Midbrain (tissue), 1 donor: ENCODE data around the gene SPOCK1.

ENCODE experiments used
- DNase-seq: peaks from one replicate; lab custom pipeline; 2025; lab: John Stamatoyannopoulos, UW

Gene SPOCK1

DNA sequence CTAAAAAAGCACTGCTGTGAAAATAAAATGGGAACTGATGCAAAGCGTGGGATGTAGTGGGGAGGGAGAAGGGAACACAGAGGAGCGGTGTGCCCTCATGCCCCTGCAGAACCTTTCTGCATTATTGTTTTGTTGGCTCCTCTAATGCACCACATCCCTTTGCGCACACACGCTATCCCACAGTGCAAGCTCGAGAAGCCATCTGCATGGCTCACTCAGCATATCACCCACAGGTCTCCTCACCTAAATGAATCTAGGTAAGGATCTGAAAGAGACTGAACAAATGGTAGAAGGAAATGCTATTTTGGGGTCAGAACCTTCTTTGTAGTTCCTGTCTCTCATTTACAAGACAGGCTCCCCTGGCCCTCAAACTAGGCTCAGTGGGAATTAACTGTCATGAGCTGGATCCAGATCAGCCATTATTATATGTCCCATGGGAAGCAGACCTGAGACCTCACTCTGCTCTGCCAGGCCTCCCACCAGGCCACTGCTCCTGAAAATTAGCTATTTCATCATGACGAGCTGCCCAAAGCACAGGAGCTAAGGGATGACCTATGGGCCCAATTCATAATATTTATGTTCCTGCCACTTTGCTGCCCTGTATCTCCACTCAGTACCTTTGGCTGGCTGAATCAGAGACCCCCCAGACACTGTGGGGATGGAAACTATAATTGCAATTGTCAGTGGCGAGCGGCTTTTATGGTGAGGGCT lies 169.4 kb downstream of the SPOCK1 start:
- no peak for DNase-seq

- DNase-seq = no peak
Measured at GRCh38 chr5:137328991-137329390, 170.1 kb downstream of the SPOCK1 start.

DNA sequence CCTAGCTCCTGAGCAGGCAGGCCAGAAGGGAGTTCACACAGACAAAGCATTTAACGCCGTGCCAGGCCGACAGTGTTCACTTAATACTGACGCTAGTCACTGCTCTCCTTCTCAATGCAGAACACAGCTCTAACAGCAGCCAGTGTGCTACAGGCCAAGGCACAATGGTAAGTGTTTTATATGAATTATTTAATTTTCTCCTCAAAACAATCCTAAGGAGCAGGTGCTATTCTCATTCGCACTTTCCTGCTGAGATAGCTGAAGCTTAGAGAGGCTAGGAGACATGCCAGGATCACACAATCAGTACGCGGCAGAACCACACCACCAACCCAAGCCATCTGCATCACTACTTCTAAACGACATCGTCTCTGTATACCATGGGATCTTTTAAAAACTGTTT lies 170.7 kb downstream of the SPOCK1 start:
- no peak for DNase-seq

GRCh38 chr5:137325721-137326120 lies 173.4 kb downstream of the SPOCK1 start:
- no peak for DNase-seq

- peak; percentile 63 for DNase-seq
Measured at GRCh38 chr5:137320056-137321045, 178.8 kb downstream of the SPOCK1 start.

GRCh38 chr5:137318027-137318426 lies 181.1 kb downstream of the SPOCK1 start:
- DNase-seq = no peak

DNA sequence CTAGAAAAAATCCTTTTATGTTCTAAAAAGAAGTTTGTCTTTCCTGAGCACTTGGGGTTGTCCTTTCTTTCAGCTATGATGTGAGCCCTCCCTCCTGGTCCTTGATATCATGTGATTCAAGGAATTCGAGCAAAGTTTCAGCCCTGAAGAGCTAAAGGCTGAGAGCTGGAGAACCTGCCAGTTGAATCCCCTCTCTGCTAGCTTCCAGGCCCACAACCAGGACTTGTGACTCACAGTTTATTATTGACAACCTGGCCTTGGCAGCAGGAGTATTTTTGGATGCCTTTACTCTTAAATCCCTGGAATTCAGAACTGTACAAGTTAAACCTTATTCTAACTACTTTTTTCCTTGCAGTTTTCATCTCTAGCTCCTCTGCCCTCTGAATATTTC lies 182.8 kb downstream of the SPOCK1 start:
- DNase-seq = no peak

DNA sequence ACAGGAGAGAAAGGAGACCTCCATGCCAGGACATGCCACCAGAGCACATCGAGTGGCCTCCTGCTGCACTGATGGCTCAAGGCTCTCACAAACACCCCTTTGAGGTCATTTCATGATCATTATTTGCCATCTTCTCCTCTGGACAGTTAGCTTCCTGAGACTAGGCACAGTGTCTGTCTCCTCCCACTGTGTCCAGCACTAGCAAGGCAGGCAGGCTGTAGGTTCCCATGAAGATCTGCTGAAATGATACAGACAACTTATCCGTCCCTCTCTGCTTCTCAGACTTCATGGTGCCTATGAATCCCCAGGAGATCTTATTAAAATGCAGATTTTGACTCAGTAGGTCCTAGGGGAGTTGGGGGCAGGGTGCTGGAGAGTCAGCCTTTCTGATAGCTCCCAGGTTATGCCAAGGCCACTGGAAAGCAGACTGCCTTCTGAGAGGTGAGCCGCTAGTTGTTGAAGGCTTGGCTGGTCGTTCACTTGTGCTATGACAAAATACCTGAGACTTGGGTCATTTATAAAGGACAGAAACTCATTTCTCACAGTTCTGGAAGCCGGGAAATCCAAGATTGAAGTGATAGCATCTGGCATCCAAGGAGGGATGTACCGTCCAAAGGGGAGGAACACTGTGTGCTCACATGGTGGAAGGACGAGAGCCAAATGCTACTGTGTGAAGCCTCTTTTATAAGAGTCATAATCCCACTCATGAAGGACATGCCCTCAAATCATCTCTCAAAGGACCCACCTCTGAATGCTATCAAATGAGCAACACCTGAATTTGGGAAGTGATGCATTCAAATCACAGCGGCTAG lies 183.4 kb downstream of the SPOCK1 start:
- no peak for DNase-seq

- no peak for DNase-seq
Measured at GRCh38 chr5:137315109-137315508, 184.0 kb downstream of the SPOCK1 start.

GRCh38 chr5:137313526-137314175 lies 185.5 kb downstream of the SPOCK1 start:
- DNase-seq = no peak

GRCh38 chr5:137312011-137312410 lies 187.1 kb downstream of the SPOCK1 start:
- no peak for DNase-seq

GRCh38 chr5:137310051-137310730 lies 188.9 kb downstream of the SPOCK1 start:
- no peak for DNase-seq

GRCh38 chr5:137309290-137309689 lies 189.8 kb downstream of the SPOCK1 start:
- DNase-seq = no peak

GRCh38 chr5:137308311-137308710 lies 190.8 kb downstream of the SPOCK1 start:
- DNase-seq = no peak

DNA sequence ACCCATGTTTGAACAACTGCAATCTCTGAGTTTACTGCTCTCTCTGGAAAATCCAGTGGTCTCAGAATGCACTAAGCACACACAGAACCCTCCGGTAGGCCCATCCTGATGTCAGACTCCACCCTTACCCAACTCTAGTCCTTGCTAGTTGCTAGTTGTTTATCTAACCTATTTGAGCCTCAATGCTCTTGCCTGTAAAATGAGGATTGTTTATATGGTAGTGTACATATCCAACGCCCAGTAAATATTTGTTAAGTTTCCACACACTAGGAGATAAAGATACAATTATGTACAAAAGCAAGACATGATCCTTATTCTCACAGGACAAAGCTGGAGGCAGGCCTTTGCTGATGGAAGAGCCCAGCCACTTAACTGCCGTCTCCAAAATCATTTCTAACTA lies 192.2 kb downstream of the SPOCK1 start:
- no peak for DNase-seq

DNA sequence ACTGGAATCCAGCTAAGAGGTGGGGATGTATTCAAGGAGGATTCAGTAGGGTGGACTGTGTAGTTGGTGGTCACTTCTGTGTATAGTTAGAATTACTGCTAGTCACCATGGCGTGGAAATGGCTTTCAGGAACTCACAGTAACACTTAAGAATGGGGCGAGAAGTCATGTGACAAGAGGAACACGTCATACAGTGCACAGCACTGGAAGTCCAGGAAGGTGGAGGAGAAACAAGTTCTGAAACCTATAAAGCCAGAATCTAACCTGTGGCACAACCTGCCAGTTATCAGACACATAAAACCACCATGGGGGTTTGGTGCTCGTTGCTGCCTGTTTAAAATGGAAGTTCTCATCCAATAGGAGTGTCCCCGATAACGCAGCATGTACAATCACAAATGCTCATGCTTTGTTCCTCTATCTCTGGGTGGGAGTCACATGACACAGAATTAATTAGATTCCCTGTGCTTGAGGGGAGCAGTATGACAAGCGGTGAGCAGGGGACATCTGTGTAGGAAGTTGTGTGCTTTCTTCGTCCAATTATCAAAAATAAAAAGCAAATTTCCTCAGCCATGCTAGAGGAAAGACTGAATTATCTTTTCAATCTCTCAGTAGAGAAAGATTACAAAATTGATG lies 193.0 kb downstream of the SPOCK1 start:
- DNase-seq = no peak

DNA sequence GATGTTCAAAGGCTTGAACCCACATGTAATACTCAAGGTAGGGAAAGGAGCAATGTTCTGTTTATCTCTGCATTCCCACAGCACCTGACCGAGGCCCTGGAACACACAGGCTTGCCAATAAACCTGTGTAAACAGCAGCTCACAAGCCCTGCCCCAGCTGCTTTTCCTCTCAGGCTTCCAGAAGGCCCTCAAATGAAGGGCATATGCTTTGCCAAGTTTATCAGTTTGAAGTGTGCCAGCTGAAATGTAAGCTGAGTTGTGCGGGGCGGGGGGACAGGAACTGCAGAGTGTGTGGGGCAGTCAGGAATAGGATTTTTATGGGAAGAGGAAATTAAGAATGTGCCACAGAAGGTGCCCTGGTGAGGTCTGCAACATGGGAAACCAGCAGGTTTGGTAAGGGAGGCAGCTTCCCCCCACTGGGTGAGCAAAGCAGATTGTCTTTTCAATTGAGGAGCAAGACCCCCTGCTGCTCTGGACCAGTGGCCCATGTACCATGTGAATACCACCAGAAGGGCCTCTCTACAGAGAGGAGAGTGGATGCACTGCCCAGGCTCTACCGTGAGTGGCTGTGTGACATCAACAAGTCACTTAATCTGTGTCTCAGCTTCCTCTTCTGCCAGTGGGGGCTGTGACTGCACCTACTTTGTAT lies 194.8 kb downstream of the SPOCK1 start:
- DNase-seq = no peak

- DNase-seq = no peak
Measured at GRCh38 chr5:137303509-137303908, 195.6 kb downstream of the SPOCK1 start.

GRCh38 chr5:137300411-137301240 lies 198.5 kb downstream of the SPOCK1 start:
- DNase-seq = no peak
